Stimulated activated CD8-positive, alpha-beta memory T cell treated with anti-CD3 and anti-CD28 coated beads, Interleukin-2, amount 100 ng/mL, for 1 hour (primary cell): Measurements from ENCODE around the gene PSMD1.

Experiments
- DNase-seq, 2 donors: peaks; one replicate each; pipeline ENCODE4 v3.0.0-alpha.2; 2020; ENCODE audit warnings: low read depth in 2 of 2

Gene PSMD1

GRCh38 chr2:231204146-231204545 is 147.5 kb downstream of the PSMD1 start:
- no peak for DNase-seq

GRCh38 chr2:231204581-231204980 is 147.9 kb downstream of the PSMD1 start:
- DNase-seq, result no peak

GRCh38 chr2:231207734-231208133 is 151.1 kb downstream of the PSMD1 start:
- DNase-seq, result no peak

GRCh38 chr2:231210782-231211181 is 154.1 kb downstream of the PSMD1 start:
- DNase-seq, result no peak

- no peak for DNase-seq
Measured at GRCh38 chr2:231211486-231211885, 154.8 kb downstream of the PSMD1 start.

GRCh38 chr2:231212329-231212845 is 155.7 kb downstream of the PSMD1 start:
- DNase-seq, result no peak

GRCh38 chr2:231213931-231214642 is 157.4 kb downstream of the PSMD1 start:
- no peak for DNase-seq

- DNase-seq, result no peak
Measured at GRCh38 chr2:231218366-231218765, 161.7 kb downstream of the PSMD1 start.

GRCh38 chr2:231219289-231219688 is 162.6 kb downstream of the PSMD1 start:
- DNase-seq, result no peak

GRCh38 chr2:231221761-231222160 is 165.1 kb downstream of the PSMD1 start:
- no peak for DNase-seq
